Panc1 (cell line): ENCODE results near the gene KDM4B. TPM values are rescaled to one million over a fixed set of nuclear protein-coding genes. Genes with fewer than 3 reads are reported as not detected.

Experiments used
- ATAC-seq: fragments of 200-7000 bp; cut with Tn5 transposase; 2 replicates; pipeline ENCODE4 v1.9.1; 2020; ENCODE audit warnings: mild to moderate bottlenecking, moderate library complexity
- BruUV-seq: library from RNA; stranded (reverse); fragments of 400-500 nt; replicated peaks from 2 replicates; lab custom pipeline; 2021; lab: Mats Ljungman, UMichigan
- CTCF ChIA-PET: fragments of 300-600 bp; sonication (Branson Sonifier 250); formaldehyde crosslinking; loops from one replicate; lab custom pipeline; 2022; ENCODE audit warnings: antibody characterized with exemption; lab: Charles Lee
- POLR2A ChIA-PET: fragments of 300-600 bp; sonication (Branson Sonifier 250); formaldehyde crosslinking; loops from one replicate; lab custom pipeline; 2022; ENCODE audit warnings: antibody characterized with exemption; lab: Charles Lee
- DNase-seq: peaks from one replicate; pipeline ENCODE4 v3.0.0-alpha.2; 2010; ENCODE audit warnings: low read depth, low spot score
- H3K27ac ChIP-seq: 2 replicates; pipeline ENCODE4 v1.5.1; 2011; ENCODE audit warnings: mild to moderate bottlenecking, low read length, inconsistent platforms
- H3K27me3 ChIP-seq: fragments of 200-500 bp; sonication (Bioruptor generic); 2 replicates; pipeline ENCODE4 v1.6.0; 2014; ENCODE audit warnings: low read length, inconsistent platforms; ENCODE audit not compliant: control insufficient read depth, insufficient read depth
- H3K36me3 ChIP-seq: fragments of 200-500 bp; sonication (Bioruptor generic); 2 replicates; pipeline ENCODE4 v1.5.1; 2014; ENCODE audit warnings: inconsistent platforms, mild to moderate bottlenecking, low read length, moderate library complexity; ENCODE audit not compliant: control insufficient read depth, insufficient read depth
- H3K4me1 ChIP-seq: 2 replicates; pipeline ENCODE4 v1.5.1; 2011; ENCODE audit warnings: inconsistent platforms, mild to moderate bottlenecking, low read length, moderate library complexity; ENCODE audit not compliant: control insufficient read depth, insufficient read depth
- H3K4me3 ChIP-seq, 2 experiments: 2 replicates each; pipeline ENCODE4 v1.5.1; 2011 to 2012; ENCODE audit warnings: low read depth in 2 of 2, low read length in 2 of 2, mild to moderate bottlenecking in 2 of 2, inconsistent platforms in 1 of 2, moderate library complexity in 1 of 2
- H3K9me3 ChIP-seq: fragments of 200-500 bp; sonication (Bioruptor generic); 2 replicates; pipeline ENCODE4 v1.5.1; 2014; ENCODE audit warnings: low read depth, mild to moderate bottlenecking, inconsistent platforms, low read length, moderate library complexity; ENCODE audit not compliant: control insufficient read depth, insufficient read depth
- CTCF ChIP-seq: fragments of 450-650 bp; IDR thresholded peaks from 2 replicates; pipeline ENCODE4 v1.5.1; 2017; ENCODE audit warnings: mild to moderate bottlenecking
- POLR2AphosphoS5 ChIP-seq: IDR thresholded peaks from 2 replicates; pipeline ENCODE4 v1.6.1; 2012; ENCODE audit warnings: mild to moderate bottlenecking, low read depth, low read length, moderate library complexity
- SIN3A ChIP-seq: IDR thresholded peaks from 2 replicates; pipeline ENCODE4 v1.6.1; 2012; ENCODE audit warnings: low read depth, mild to moderate bottlenecking, low read length, moderate library complexity, borderline replicate concordance; ENCODE audit not compliant: insufficient read depth
- TCF7L2 ChIP-seq: IDR thresholded peaks from 2 replicates; pipeline ENCODE4 v1.6.1; 2011; ENCODE audit warnings: mild to moderate bottlenecking, low read depth, low read length, inconsistent platforms
- in situ Hi-C: cut with HindIII; loops from 2 replicates; pipeline ENCODE4 v1.10.0; 2016; ENCODE audit warnings: low sequenced_read_pairs, low pct_unique_long_range_greater_than_20kb
- intact Hi-C: fragments of 100-400 bp; cut with micrococcal nuclease; formaldehyde crosslinking; loops from one replicate; pipeline ENCODE4 v1.10.0; 2022; ENCODE audit not compliant: unreplicated experiment
- total RNA-seq: library from RNA; stranded (reverse); gene quantifications from one replicate; pipeline ENCODE4 v1.2.1, GENCODE V29; 2021; ENCODE audit not compliant: unreplicated experiment
- TF ChIP-seq, protein P1 (sequence below), 2 experiments: IDR thresholded peaks; 2 replicates each; pipeline ENCODE4 v1.6.1; 2011 to 2012; ENCODE audit warnings: low read depth in 2 of 2, control low read depth in 1 of 2, low read length in 1 of 2, mild to moderate bottlenecking in 1 of 2, moderate library complexity in 1 of 2; ENCODE audit not compliant: insufficient read depth in 1 of 2

KDM4B gene
- total RNA-seq, 1 experiment from 2014 or later: 18.4 TPM

DNA sequence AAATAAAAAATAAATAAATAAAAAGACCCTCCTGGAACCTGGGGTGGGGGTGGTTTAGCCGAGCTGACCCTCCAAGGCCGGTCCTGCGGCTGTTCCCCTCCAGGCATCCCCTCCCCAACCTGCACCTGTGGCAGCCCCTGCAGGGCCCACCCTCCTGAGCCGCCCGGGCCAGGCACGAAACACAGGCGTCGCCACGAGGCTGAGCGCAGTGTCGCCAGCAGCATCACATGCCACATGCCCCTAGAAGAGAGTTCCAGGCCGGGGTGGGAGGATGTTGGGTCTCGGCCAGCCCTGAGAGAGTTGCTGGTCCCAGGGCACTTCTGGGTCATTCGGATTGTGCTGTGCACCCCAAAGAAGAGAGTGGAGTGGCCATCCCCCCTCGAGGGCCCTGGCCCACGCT, 82.0 kb downstream of the KDM4B start:
- intact Hi-C loops (no loop called here), in situ Hi-C loops (no loop called here)
- TF ChIP-seq SIN3A (no peak), TCF7L2 (no peak), CTCF (no peak), POLR2AphosphoS5 (no peak)
- TF ChIP-seq, protein P1, sequence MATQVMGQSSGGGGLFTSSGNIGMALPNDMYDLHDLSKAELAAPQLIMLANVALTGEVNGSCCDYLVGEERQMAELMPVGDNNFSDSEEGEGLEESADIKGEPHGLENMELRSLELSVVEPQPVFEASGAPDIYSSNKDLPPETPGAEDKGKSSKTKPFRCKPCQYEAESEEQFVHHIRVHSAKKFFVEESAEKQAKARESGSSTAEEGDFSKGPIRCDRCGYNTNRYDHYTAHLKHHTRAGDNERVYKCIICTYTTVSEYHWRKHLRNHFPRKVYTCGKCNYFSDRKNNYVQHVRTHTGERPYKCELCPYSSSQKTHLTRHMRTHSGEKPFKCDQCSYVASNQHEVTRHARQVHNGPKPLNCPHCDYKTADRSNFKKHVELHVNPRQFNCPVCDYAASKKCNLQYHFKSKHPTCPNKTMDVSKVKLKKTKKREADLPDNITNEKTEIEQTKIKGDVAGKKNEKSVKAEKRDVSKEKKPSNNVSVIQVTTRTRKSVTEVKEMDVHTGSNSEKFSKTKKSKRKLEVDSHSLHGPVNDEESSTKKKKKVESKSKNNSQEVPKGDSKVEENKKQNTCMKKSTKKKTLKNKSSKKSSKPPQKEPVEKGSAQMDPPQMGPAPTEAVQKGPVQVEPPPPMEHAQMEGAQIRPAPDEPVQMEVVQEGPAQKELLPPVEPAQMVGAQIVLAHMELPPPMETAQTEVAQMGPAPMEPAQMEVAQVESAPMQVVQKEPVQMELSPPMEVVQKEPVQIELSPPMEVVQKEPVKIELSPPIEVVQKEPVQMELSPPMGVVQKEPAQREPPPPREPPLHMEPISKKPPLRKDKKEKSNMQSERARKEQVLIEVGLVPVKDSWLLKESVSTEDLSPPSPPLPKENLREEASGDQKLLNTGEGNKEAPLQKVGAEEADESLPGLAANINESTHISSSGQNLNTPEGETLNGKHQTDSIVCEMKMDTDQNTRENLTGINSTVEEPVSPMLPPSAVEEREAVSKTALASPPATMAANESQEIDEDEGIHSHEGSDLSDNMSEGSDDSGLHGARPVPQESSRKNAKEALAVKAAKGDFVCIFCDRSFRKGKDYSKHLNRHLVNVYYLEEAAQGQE (IDR thresholded peaks at IDR 0.05; ENCODE audit: insufficient read depth in 1 of 2, low read depth in 2 of 2, low read length in 1 of 2): no peak

DNA sequence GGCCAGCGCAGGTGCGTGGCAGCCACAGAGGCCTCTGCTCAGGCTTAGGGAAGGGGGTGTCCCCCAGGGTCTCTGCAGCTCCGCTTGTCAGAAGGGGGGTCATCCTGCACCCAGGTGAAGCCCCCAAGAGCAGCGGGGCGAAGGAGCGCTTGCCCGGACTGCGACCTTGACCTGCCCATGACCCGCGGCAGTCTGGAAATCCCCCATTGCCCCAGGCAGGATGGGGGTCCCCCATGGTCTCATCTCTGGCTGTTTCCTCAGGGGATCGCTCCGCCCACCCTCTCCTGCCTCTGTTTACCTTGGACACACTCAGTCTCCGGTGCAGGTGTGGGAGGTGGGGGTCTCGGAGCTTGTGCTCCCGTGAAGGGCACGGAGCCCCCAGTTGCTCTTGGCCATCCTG, 82.7 kb downstream of the KDM4B start:
- BruUV-seq: no TSS peak
- no peaks in the 10 kb centered on the region for H3K27me3 ChIP-seq
- TF ChIP-seq SIN3A (no peak), POLR2AphosphoS5 (no peak), TCF7L2 (no peak), CTCF (no peak)
- TF ChIP-seq, protein P1 (IDR thresholded peaks at IDR 0.05; ENCODE audit: insufficient read depth in 1 of 2, low read depth in 2 of 2, low read length in 1 of 2): no peak
- H3K4me1 ChIP-seq: peaks cover 12% of the 10 kb centered on the region
- DNase-seq (no peak), ATAC-seq (no peak)
- in situ Hi-C loops (no loop called here), intact Hi-C loops (no loop called here)
- H3K4me3 ChIP-seq: no peak overlapping the region
- CTCF ChIA-PET: no interaction called here
- H3K36me3 ChIP-seq: no peaks in the 10 kb centered on the region
- no peak overlapping the region for H3K27ac ChIP-seq
- POLR2A ChIA-PET: no interaction called here
- no peaks in the 10 kb centered on the region for H3K9me3 ChIP-seq

More for the DNA sequence above, 82.0 kb downstream of the KDM4B start:
- ChIA-PET POLR2A (no interaction called here), CTCF (interaction anchor here (0.6 kb wide), 1 partner anchor 50 kb away, joined by 5 read pairs; no protein-coding TSS in a partner anchor)
- H3K4me1 ChIP-seq: peaks cover 18% of the 10 kb centered on the region
- no TSS peak for BruUV-seq
- H3K27me3 ChIP-seq: no peaks in the 10 kb centered on the region
- ATAC-seq (no peak), DNase-seq (no peak)
- no peak overlapping the region for H3K4me3 ChIP-seq
- no peaks in the 10 kb centered on the region for H3K36me3 ChIP-seq
- no peaks in the 10 kb centered on the region for H3K9me3 ChIP-seq
- H3K27ac ChIP-seq: no peak overlapping the region
